Peyer's patch (tissue), 4 donors: ENCODE results near the gene CTDSPL. TPM values are rescaled to one million over a fixed set of nuclear protein-coding genes. Genes with fewer than 3 reads are reported as not detected.

Experiments
- DNase-seq, 3 donors: peaks; one replicate each; pipeline ENCODE4 v3.0.0-alpha.2; 2017 to 2019
- H3K27ac ChIP-seq, 4 donors: fragments of 200-600 bp; sonication (generic); one replicate each; pipeline ENCODE4 v1.5.1; 2016 to 2019
- H3K27me3 ChIP-seq, 2 donors: fragments of 200-600 bp; sonication (generic); one replicate each; pipeline ENCODE4 v1.5.1; 2019
- H3K36me3 ChIP-seq, 3 donors: fragments of 200-600 bp; sonication (generic); one replicate each; pipeline ENCODE4 v1.5.1; 2016 to 2019
- H3K4me1 ChIP-seq, 4 donors: fragments of 200-600 bp; sonication (generic); one replicate each; pipeline ENCODE4 v1.5.1; 2016 to 2019
- H3K4me3 ChIP-seq, 4 donors: fragments of 200-600 bp; sonication (generic); 1 replicate in 3 of 4; 2 replicates in 1 of 4; pipeline ENCODE4 v1.5.1; 2016 to 2019; ENCODE audit warnings: mild to moderate bottlenecking in 1 of 4
- H3K9me3 ChIP-seq, 4 donors: fragments of 200-600 bp; sonication (generic); one replicate each; pipeline ENCODE4 v1.5.1; 2016 to 2019; ENCODE audit warnings: mild to moderate bottlenecking in 1 of 4
- CTCF ChIP-seq, 6 experiments: fragments of 450-650 bp in 4 of 6; fragments of 200-600 bp in 2 of 6; sonication (generic) in 1 of 6; IDR thresholded peaks; one replicate each; pipeline ENCODE4 v1.5.1; 2017 to 2019; ENCODE audit warnings: antibody characterized with exemption in 6 of 6, mild to moderate bottlenecking in 3 of 6, moderate library complexity in 1 of 6
- POLR2A ChIP-seq, 2 donors: fragments of 450-650 bp; IDR thresholded peaks; one replicate each; pipeline ENCODE4 v1.5.1; 2017; ENCODE audit warnings: antibody characterized with exemption in 2 of 2, mild to moderate bottlenecking in 2 of 2, moderate library complexity in 2 of 2
- total RNA-seq, 4 donors: library from RNA; depleted of rRNA; stranded (reverse); fragments of >200 nt; gene quantifications; one replicate each; pipeline ENCODE4 v1.1.0, GENCODE V29; 2016

Gene CTDSPL
- total RNA-seq, 4 donors from 2014 or later, result 36.3 to 42.3 (median 38.4) TPM

- H3K4me1 ChIP-seq, result no peaks in the 10 kb centered on the region
- H3K27me3 ChIP-seq, result no peaks in the 10 kb centered on the region
- H3K36me3 ChIP-seq, result no peaks in the 10 kb centered on the region
- H3K4me3 ChIP-seq, result no peak overlapping the region
- TF ChIP-seq CTCF (IDR thresholded peaks at IDR 0.05) (no peak), POLR2A (IDR thresholded peaks at IDR 0.05) (no peak)
- peak overlapping the region in 1 of 4 donors; percentile 0 for H3K27ac ChIP-seq
- H3K9me3 ChIP-seq, result no peaks in the 10 kb centered on the region
- DNase-seq, result no peak
These were observed 24.1 kb downstream of the CTDSPL start for GRCh38 chr3:37885814-37886213.

GRCh38 chr3:37886395-37886794, 24.7 kb downstream of the CTDSPL start:
- Histone ChIP-seq H3K4me3 (no peak overlapping the region), H3K27me3 (no peaks in the 10 kb centered on the region), H3K4me1 (no peaks in the 10 kb centered on the region), H3K36me3 (no peaks in the 10 kb centered on the region), H3K27ac (peak overlapping the region in 1 of 4 donors; percentile 0), H3K9me3 (no peaks in the 10 kb centered on the region)
- no peak for DNase-seq
- TF ChIP-seq CTCF (IDR thresholded peaks at IDR 0.05) (no peak), POLR2A (IDR thresholded peaks at IDR 0.05) (no peak)

- H3K27me3 ChIP-seq, result no peaks in the 10 kb centered on the region
- no peaks in the 10 kb centered on the region for H3K36me3 ChIP-seq
- no peaks in the 10 kb centered on the region for H3K4me1 ChIP-seq
- H3K4me3 ChIP-seq, result no peak overlapping the region
- no peak overlapping the region for H3K27ac ChIP-seq
- TF ChIP-seq POLR2A (IDR thresholded peaks at IDR 0.05) (no peak), CTCF (IDR thresholded peaks at IDR 0.05) (no peak)
- H3K9me3 ChIP-seq, result no peaks in the 10 kb centered on the region
- DNase-seq, result no peak
These were observed 25.4 kb downstream of the CTDSPL start for GRCh38 chr3:37887062-37887461.

- TF ChIP-seq POLR2A (IDR thresholded peaks at IDR 0.05), result no peak
- TF ChIP-seq CTCF (IDR thresholded peaks at IDR 0.05), result no peak
- Histone ChIP-seq H3K36me3 (no peaks in the 10 kb centered on the region), H3K27me3 (no peaks in the 10 kb centered on the region), H3K4me3 (no peak overlapping the region), H3K9me3 (no peaks in the 10 kb centered on the region), H3K4me1 (peaks cover 0 to 7% (median 0%) of the 10 kb centered on the region in 4 donors), H3K27ac (no peak overlapping the region)
- DNase-seq, result no peak
These were observed 26.1 kb downstream of the CTDSPL start for GRCh38 chr3:37887824-37888223.

GRCh38 chr3:37888421-37888820, 26.7 kb downstream of the CTDSPL start:
- no peak overlapping the region for H3K27ac ChIP-seq
- no peaks in the 10 kb centered on the region for H3K36me3 ChIP-seq
- DNase-seq, result no peak
- TF ChIP-seq POLR2A (IDR thresholded peaks at IDR 0.05), result no peak
- no peak for TF ChIP-seq CTCF (IDR thresholded peaks at IDR 0.05)
- H3K27me3 ChIP-seq, result no peaks in the 10 kb centered on the region
- no peak overlapping the region for H3K4me3 ChIP-seq
- peaks cover 0 to 10% (median 0%) of the 10 kb centered on the region in 4 donors for H3K4me1 ChIP-seq
- H3K9me3 ChIP-seq, result no peaks in the 10 kb centered on the region

- no peak for DNase-seq
- no peaks in the 10 kb centered on the region for H3K9me3 ChIP-seq
- no peak overlapping the region for H3K4me3 ChIP-seq
- H3K36me3 ChIP-seq, result no peaks in the 10 kb centered on the region
- TF ChIP-seq CTCF (IDR thresholded peaks at IDR 0.05) (no peak), POLR2A (IDR thresholded peaks at IDR 0.05) (no peak)
- no peaks in the 10 kb centered on the region for H3K27me3 ChIP-seq
- peaks cover 0 to 10% (median 0%) of the 10 kb centered on the region in 4 donors for H3K4me1 ChIP-seq
- peak overlapping the region in 1 of 4 donors; percentile 8 for H3K27ac ChIP-seq
These were observed 28.8 kb downstream of the CTDSPL start for GRCh38 chr3:37890522-37890921.
